Breast epithelium (tissue), 4 donors: ENCODE results near the gene ITM2C. TPM values are rescaled to one million over a fixed set of nuclear protein-coding genes. Genes with fewer than 3 reads are reported as not detected.

Source experiments
- DNase-seq, 2 donors: peaks; one replicate each; pipeline ENCODE4 v3.0.0-alpha.2; 2019; ENCODE audit warnings: low spot score in 2 of 2
- H3K27ac ChIP-seq, 2 donors: fragments of 200-600 bp; sonication (generic) in 1 of 2; one replicate each; pipeline ENCODE4 v1.5.1; 2016 to 2019; ENCODE audit warnings: mild to moderate bottlenecking in 1 of 2
- H3K27me3 ChIP-seq, 2 donors: fragments of 200-600 bp; sonication (generic) in 1 of 2; one replicate each; pipeline versions ENCODE4 v1.5.1 to v1.6.0; 2017 to 2019; ENCODE audit warnings: control low read depth in 1 of 2, mild to moderate bottlenecking in 1 of 2
- H3K36me3 ChIP-seq: fragments of 200-600 bp; one replicate; pipeline ENCODE4 v1.5.1; 2019
- H3K4me1 ChIP-seq, 2 donors: fragments of 200-600 bp; sonication (generic); one replicate each; pipeline ENCODE4 v1.5.1; 2016 to 2019; ENCODE audit warnings: control low read depth in 1 of 2
- H3K4me3 ChIP-seq, 3 donors: fragments of 200-600 bp; sonication (generic); 1 replicate in 2 of 3; 2 replicates in 1 of 3; pipeline ENCODE4 v1.5.1; 2016 to 2019; ENCODE audit warnings: mild to moderate bottlenecking in 3 of 3, moderate library complexity in 2 of 3
- H3K9me3 ChIP-seq, 2 donors: fragments of 200-600 bp; sonication (generic) in 1 of 2; one replicate each; pipeline ENCODE4 v1.5.1; 2016 to 2019; ENCODE audit warnings: control low read depth in 1 of 2
- POLR2A ChIP-seq: fragments of 450-650 bp; IDR thresholded peaks from one replicate; pipeline ENCODE4 v1.6.1; 2016; ENCODE audit warnings: antibody characterized with exemption, mild to moderate bottlenecking, moderate library complexity
- POLR2AphosphoS5 ChIP-seq, 3 donors: sonication (generic); formaldehyde crosslinking; IDR thresholded peaks; one replicate each; pipeline ENCODE4 v1.6.1; 2017; ENCODE audit warnings: antibody characterized with exemption in 3 of 3
- intact Hi-C: fragments of 100-400 bp; cut with DNase I; formaldehyde crosslinking; loops from one replicate; pipeline ENCODE4 v1.15.1; 2023; ENCODE audit warnings: low total_unique reads
- total RNA-seq, 3 donors: library from RNA; depleted of rRNA; stranded (reverse); fragments of >200 nt; gene quantifications; one replicate each; pipeline ENCODE4 v1.1.0, GENCODE V29; 2016
- TF ChIP-seq, protein P1 (sequence below), 3 donors: fragments of 450-650 bp; IDR thresholded peaks; one replicate each; pipeline ENCODE4 v1.5.1; 2016 to 2017; ENCODE audit warnings: antibody characterized with exemption in 3 of 3, mild to moderate bottlenecking in 3 of 3, moderate library complexity in 3 of 3

Gene ITM2C
- total RNA-seq, 3 donors from 2014 or later: 24.5 to 46.2 (median 36.3) TPM

DNA sequence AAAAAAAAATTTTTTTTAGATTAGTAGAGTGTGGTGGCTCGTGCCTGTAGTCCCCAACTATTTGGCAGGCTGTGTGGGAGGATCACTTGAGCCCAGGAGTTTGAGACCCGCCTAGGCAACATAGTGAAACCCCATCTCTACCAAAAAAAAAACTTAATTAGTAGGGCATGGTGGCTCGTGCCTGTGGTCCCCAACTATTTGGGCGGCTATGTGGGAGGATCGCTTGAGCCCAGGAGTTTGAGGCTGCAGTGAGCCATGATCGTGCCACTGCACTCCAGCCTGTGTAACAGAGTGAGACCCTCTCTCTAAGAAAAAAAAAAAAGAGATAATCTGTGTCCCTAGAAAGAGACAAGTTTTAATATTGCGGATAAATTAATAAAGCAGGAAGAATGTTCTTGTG lies 51.5 kb downstream of the ITM2C start:
- Histone ChIP-seq H3K36me3 (no peaks in the 10 kb centered on the region), H3K4me3 (no peak overlapping the region), H3K27ac (no peak overlapping the region), H3K9me3 (no peaks in the 10 kb centered on the region), H3K27me3 (no peaks in the 10 kb centered on the region), H3K4me1 (no peaks in the 10 kb centered on the region)
- TF ChIP-seq, protein P1, sequence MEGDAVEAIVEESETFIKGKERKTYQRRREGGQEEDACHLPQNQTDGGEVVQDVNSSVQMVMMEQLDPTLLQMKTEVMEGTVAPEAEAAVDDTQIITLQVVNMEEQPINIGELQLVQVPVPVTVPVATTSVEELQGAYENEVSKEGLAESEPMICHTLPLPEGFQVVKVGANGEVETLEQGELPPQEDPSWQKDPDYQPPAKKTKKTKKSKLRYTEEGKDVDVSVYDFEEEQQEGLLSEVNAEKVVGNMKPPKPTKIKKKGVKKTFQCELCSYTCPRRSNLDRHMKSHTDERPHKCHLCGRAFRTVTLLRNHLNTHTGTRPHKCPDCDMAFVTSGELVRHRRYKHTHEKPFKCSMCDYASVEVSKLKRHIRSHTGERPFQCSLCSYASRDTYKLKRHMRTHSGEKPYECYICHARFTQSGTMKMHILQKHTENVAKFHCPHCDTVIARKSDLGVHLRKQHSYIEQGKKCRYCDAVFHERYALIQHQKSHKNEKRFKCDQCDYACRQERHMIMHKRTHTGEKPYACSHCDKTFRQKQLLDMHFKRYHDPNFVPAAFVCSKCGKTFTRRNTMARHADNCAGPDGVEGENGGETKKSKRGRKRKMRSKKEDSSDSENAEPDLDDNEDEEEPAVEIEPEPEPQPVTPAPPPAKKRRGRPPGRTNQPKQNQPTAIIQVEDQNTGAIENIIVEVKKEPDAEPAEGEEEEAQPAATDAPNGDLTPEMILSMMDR (IDR thresholded peaks at IDR 0.05): no peak
- TF ChIP-seq POLR2AphosphoS5 (IDR thresholded peaks at IDR 0.05) (no peak), POLR2A (no peak)
- intact Hi-C loops: no loop called here
- DNase-seq: peak in 1 of 2 donors; percentile 20

DNA sequence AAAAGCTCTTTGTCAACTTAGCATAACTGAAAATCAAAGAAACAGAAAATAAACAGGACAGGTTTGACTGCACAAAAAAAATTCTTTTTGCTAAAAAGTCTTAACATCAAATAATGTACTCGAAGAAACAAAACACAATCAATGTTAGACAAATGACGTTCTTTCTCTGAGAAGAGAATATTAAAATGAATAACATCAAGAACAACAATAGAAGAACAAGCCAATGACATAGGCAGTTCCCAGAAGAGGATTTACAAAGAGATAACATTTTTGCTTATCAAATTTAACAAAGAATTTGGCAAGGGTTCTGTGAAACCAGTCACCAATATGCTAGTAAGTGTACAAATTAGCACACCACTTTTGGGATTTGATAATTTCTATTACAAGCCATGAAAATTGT lies 54.5 kb downstream of the ITM2C start:
- DNase-seq: no peak
- TF ChIP-seq POLR2AphosphoS5 (IDR thresholded peaks at IDR 0.05) (no peak), POLR2A (no peak)
- TF ChIP-seq, protein P1 (IDR thresholded peaks at IDR 0.05): no peak
- intact Hi-C loops: no loop called here
- Histone ChIP-seq H3K9me3 (no peaks in the 10 kb centered on the region), H3K4me1 (no peaks in the 10 kb centered on the region), H3K36me3 (no peaks in the 10 kb centered on the region), H3K27me3 (no peaks in the 10 kb centered on the region), H3K27ac (no peak overlapping the region), H3K4me3 (no peak overlapping the region)

DNA sequence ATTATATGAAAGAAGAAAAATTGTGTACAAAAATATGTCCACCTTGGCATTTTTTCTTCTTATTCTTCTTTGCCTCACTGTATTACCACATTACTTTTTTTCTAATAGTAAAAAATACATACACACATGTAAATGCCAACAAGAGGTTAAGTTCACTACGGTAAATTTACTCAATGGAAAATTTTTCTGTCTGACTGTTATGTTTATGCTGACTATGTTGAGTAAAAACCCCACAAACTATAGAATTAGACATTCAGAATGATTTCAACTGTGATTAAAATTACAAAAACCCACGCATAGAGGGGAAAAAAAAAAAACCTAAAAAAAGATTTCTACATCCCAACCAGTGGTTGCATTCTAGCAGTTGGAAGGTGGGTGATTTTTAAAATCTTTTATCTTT lies 54.9 kb downstream of the ITM2C start:
- DNase-seq: no peak
- no peak for TF ChIP-seq POLR2AphosphoS5 (IDR thresholded peaks at IDR 0.05)
- TF ChIP-seq POLR2A: no peak
- TF ChIP-seq, protein P1 (IDR thresholded peaks at IDR 0.05): no peak
- H3K4me3 ChIP-seq: no peak overlapping the region
- no peaks in the 10 kb centered on the region for H3K27me3 ChIP-seq
- H3K27ac ChIP-seq: no peak overlapping the region
- intact Hi-C loops: no loop called here
- no peaks in the 10 kb centered on the region for H3K9me3 ChIP-seq
- no peaks in the 10 kb centered on the region for H3K36me3 ChIP-seq
- no peaks in the 10 kb centered on the region for H3K4me1 ChIP-seq

DNA sequence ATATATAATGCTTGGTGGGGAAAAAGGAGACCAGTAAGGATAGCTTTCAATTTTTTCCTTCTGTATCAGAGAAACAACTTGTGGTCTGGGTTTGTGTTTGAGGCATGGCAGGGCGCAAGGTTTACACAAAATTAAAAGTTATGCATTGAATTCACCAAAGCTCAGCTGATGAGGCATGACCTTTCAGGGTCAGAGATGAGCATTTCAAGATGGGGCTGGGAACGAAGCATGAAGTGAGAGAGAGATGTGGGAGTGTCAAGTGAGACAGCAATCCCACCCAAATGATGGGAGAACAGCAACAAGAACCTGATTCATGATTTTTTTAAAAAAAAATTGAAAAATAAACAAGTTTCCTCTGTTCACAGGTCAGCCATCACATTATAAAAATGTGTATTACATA lies 55.4 kb downstream of the ITM2C start:
- H3K36me3 ChIP-seq: no peaks in the 10 kb centered on the region
- H3K4me1 ChIP-seq: no peaks in the 10 kb centered on the region
- intact Hi-C loops: no loop called here
- no peak for DNase-seq
- no peak overlapping the region for H3K4me3 ChIP-seq
- H3K27ac ChIP-seq: no peak overlapping the region
- no peaks in the 10 kb centered on the region for H3K9me3 ChIP-seq
- no peaks in the 10 kb centered on the region for H3K27me3 ChIP-seq
- TF ChIP-seq, protein P1 (IDR thresholded peaks at IDR 0.05): no peak
- TF ChIP-seq POLR2AphosphoS5 (IDR thresholded peaks at IDR 0.05) (no peak), POLR2A (no peak)

DNA sequence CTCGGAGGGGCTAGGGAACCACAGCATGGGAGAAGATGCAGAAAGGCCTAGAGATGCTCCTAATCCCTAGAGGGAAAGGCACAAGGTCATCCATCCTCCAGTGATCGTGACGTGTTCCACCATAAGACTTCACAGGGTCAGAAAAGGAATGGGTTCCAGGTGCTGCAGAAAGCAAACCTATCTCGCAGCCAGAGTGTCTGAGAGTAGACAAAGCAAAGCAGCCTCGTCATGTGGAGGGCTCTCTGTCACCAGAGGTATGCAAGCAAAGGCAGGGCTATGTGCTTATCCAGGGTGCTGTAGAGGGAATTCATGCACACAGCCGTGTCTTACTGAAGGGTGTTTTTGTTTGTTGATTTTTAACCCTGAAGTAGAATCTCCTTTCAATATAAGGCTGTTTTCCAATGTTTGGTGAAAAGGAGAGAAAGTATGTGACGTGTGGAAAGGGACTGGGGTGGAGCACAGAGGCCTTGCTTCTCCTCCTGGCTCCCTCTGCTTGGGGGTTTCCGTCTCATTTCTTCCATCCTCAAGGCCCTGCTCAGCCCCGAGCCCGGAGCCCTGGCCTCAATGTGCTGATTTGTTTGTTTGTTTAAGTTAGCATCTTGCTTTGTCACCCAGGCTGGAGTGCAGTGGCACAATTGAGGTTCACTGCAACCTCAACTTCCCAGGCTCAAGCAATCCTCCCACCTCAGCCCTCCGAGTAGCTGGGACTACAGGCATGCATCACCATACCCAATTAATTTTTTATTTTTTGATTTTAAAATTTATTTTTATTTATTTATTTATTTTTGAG lies 57.3 kb downstream of the ITM2C start:
- no peak for TF ChIP-seq POLR2AphosphoS5 (IDR thresholded peaks at IDR 0.05)
- TF ChIP-seq, protein P1 (IDR thresholded peaks at IDR 0.05): no peak
- TF ChIP-seq POLR2A: no peak
- no peaks in the 10 kb centered on the region for H3K9me3 ChIP-seq
- H3K4me1 ChIP-seq: no peaks in the 10 kb centered on the region
- H3K4me3 ChIP-seq: no peak overlapping the region
- H3K27me3 ChIP-seq: no peaks in the 10 kb centered on the region
- H3K36me3 ChIP-seq: no peaks in the 10 kb centered on the region
- intact Hi-C loops: no loop called here
- peak in 1 of 2 donors; percentile 30 for DNase-seq
- H3K27ac ChIP-seq: no peak overlapping the region
